ENCODE results near the gene PGGT1B. TPM values are rescaled to one million over a fixed set of nuclear protein-coding genes. Genes with fewer than 3 reads are reported as not detected.

PGGT1B gene
- total and polyA plus RNA-seq, 5 donors from 2014 or later: 6.9 to 46.8 (median 11.5) TPM

GRCh38 chr5:115180165-115180709 is 82.4 kb downstream of the PGGT1B start:
- Mint-ChIP-seq H3K4me1 (peaks cover 0 to 7% (median 4%) of the 10 kb centered on the region in 4 donors), H3K36me3 (peaks cover 6% of the 10 kb centered on the region), H3K27ac (no peak overlapping the region), H3K27me3 (peaks cover 90% of the 10 kb centered on the region), H3K9me3 (peaks cover 0 to 3% (median 0%) of the 10 kb centered on the region in 7 donors), H3K4me3 (peak overlapping the region; percentile 77 to 86 (median 80))
- Histone ChIP-seq H3K4me1 (ENCODE audit: control insufficient read depth, insufficient read depth, low read length, poor library complexity, severe bottlenecking) (peaks cover 16% of the 10 kb centered on the region), H3K27ac (ENCODE audit: insufficient read depth, low read length, poor library complexity, severe bottlenecking) (no peak overlapping the region), H3K36me3 (ENCODE audit: control insufficient read depth, insufficient read depth, low read length) (no peaks in the 10 kb centered on the region), H3K9me3 (ENCODE audit: control insufficient read depth in 2 of 2, low read length in 2 of 2) (no peaks in the 10 kb centered on the region), H3K27me3 (ENCODE audit: control insufficient read depth, insufficient read depth, low read length) (peaks cover 70% of the 10 kb centered on the region), H3K4me3 (ENCODE audit: low read depth, low read length) (peak overlapping the region; percentile 44)
- DNase-seq (peak in 2 of 3 donors; percentile 16 to 25), ATAC-seq (ENCODE audit: low read depth in 2 of 2) (no peak)

DNA sequence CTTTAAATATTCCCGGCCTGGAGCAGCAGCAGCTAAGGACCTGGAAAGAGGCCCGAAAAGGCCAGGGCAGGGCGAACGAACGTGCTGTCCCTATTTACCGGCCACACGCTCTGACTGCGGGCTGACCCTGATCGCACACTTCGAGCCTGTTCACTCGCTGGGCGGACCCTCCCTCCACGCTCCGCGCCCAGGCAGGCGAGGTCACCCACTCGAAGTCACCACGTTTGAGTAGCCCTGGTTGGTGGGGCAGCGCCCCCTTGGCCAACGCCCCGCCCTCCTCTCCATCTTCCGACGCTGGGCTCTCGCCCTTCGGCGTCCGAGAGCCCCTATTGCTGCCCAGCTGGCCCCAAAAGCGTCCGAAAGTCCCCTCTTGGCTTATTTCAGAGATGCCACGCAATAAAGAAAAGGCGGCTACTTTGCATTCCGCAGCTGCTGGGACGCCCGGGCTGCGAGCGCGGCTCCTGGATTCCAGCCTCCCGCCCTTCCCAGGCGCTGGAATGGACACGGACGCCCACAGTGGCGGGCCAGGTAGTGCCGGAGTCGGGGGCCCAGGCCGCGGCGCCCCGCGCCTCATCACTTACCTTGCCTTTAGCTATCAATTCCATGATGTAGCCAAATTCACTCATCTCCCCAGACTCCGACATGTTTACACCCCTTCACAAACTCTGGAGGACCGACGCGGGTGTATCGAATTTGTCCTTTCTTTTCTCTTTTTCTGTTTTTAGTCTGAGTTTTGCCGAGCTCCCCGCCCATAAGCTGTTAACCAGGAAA is 83.1 kb downstream of the PGGT1B start:
- Histone ChIP-seq H3K27me3 (ENCODE audit: control insufficient read depth, insufficient read depth, low read length) (peaks cover 70% of the 10 kb centered on the region), H3K27ac (ENCODE audit: insufficient read depth, low read length, poor library complexity, severe bottlenecking) (no peak overlapping the region), H3K4me3 (ENCODE audit: low read depth, low read length) (peak overlapping the region; percentile 44), H3K4me1 (ENCODE audit: control insufficient read depth, insufficient read depth, low read length, poor library complexity, severe bottlenecking) (peaks cover 16% of the 10 kb centered on the region), H3K36me3 (ENCODE audit: control insufficient read depth, insufficient read depth, low read length) (no peaks in the 10 kb centered on the region), H3K9me3 (ENCODE audit: control insufficient read depth in 2 of 2, low read length in 2 of 2) (no peaks in the 10 kb centered on the region)
- peak in 1 of 3 donors; percentile 15 for DNase-seq
- Mint-ChIP-seq H3K27me3 (peaks cover 95% of the 10 kb centered on the region), H3K4me3 (peak overlapping the region; percentile 77 to 86 (median 80)), H3K4me1 (peaks cover 0 to 7% (median 4%) of the 10 kb centered on the region in 4 donors), H3K9me3 (peaks cover 0 to 3% (median 0%) of the 10 kb centered on the region in 7 donors), H3K27ac (no peak overlapping the region), H3K36me3 (peaks cover 6% of the 10 kb centered on the region)
- ATAC-seq (ENCODE audit: low read depth in 2 of 2): no peak

DNA sequence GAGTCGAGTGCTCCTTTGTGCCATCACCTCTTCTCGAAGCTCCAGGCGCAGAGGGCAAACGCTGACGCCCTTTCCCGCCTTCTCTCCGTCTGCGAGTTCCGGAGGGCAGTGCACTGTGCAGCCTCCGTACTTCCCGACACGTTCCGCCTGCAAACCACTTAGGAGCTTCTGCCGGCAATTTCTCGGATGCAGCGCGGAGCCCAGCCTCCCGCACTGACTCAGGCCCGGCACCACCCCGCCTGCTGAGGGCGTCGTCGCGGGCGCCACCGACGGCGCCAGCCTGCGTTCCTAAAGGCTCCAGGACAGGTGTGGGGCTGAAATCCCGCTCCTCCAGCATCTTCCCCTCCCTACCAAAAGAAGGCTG is 83.7 kb downstream of the PGGT1B start:
- DNase-seq (no peak), ATAC-seq (ENCODE audit: low read depth in 2 of 2) (no peak)
- Mint-ChIP-seq H3K36me3 (peaks cover 6% of the 10 kb centered on the region), H3K9me3 (peaks cover 0 to 2% (median 0%) of the 10 kb centered on the region in 7 donors), H3K4me3 (peak overlapping the region in 3 of 4 donors; percentile 19 to 50 (median 32)), H3K27ac (no peak overlapping the region), H3K4me1 (peaks cover 0 to 7% (median 4%) of the 10 kb centered on the region in 4 donors), H3K27me3 (peaks cover 95% of the 10 kb centered on the region)
- H3K27me3 ChIP-seq (ENCODE audit: control insufficient read depth, insufficient read depth, low read length): peaks cover 70% of the 10 kb centered on the region
- no peak overlapping the region for H3K27ac ChIP-seq (ENCODE audit: insufficient read depth, low read length, poor library complexity, severe bottlenecking)
- no peaks in the 10 kb centered on the region for H3K36me3 ChIP-seq (ENCODE audit: control insufficient read depth, insufficient read depth, low read length)
- H3K4me1 ChIP-seq (ENCODE audit: control insufficient read depth, insufficient read depth, low read length, poor library complexity, severe bottlenecking): peaks cover 16% of the 10 kb centered on the region
- H3K9me3 ChIP-seq (ENCODE audit: control insufficient read depth in 2 of 2, low read length in 2 of 2): no peaks in the 10 kb centered on the region
- H3K4me3 ChIP-seq (ENCODE audit: low read depth, low read length): no peak overlapping the region

GRCh38 chr5:115170929-115171510 is 91.7 kb downstream of the PGGT1B start:
- Histone ChIP-seq H3K4me1 (ENCODE audit: control insufficient read depth, insufficient read depth, low read length, poor library complexity, severe bottlenecking) (peaks cover 20% of the 10 kb centered on the region), H3K27ac (ENCODE audit: insufficient read depth, low read length, poor library complexity, severe bottlenecking) (no peak overlapping the region), H3K4me3 (ENCODE audit: low read depth, low read length) (peak overlapping the region; percentile 6), H3K9me3 (ENCODE audit: control insufficient read depth in 2 of 2, low read length in 2 of 2) (peaks cover 3 to 15% of the 10 kb centered on the region in 2 experiments), H3K27me3 (ENCODE audit: control insufficient read depth, insufficient read depth, low read length) (peaks cover 49% of the 10 kb centered on the region), H3K36me3 (ENCODE audit: control insufficient read depth, insufficient read depth, low read length) (no peaks in the 10 kb centered on the region)
- peaks cover 0 to 16% (median 7%) of the 10 kb centered on the region in 7 donors for H3K9me3 Mint-ChIP-seq
- ATAC-seq (ENCODE audit: low read depth in 2 of 2): no peak
- H3K36me3 Mint-ChIP-seq: no peaks in the 10 kb centered on the region
- peak overlapping the region; percentile 68 to 91 (median 76) for H3K4me3 Mint-ChIP-seq
- no peak overlapping the region for H3K27ac Mint-ChIP-seq
- H3K4me1 Mint-ChIP-seq: peaks cover 4 to 19% (median 8%) of the 10 kb centered on the region in 4 donors
- peaks cover 72% of the 10 kb centered on the region for H3K27me3 Mint-ChIP-seq
- DNase-seq: no peak

- H3K9me3 Mint-ChIP-seq: peaks cover 0 to 16% (median 7%) of the 10 kb centered on the region in 7 donors
- no peak overlapping the region for H3K27ac ChIP-seq (ENCODE audit: insufficient read depth, low read length, poor library complexity, severe bottlenecking)
- H3K4me1 ChIP-seq (ENCODE audit: control insufficient read depth, insufficient read depth, low read length, poor library complexity, severe bottlenecking): peaks cover 20% of the 10 kb centered on the region
- no peaks in the 10 kb centered on the region for H3K36me3 Mint-ChIP-seq
- peaks cover 4 to 19% (median 8%) of the 10 kb centered on the region in 4 donors for H3K4me1 Mint-ChIP-seq
- H3K4me3 ChIP-seq (ENCODE audit: low read depth, low read length): peak overlapping the region; percentile 6
- ATAC-seq (ENCODE audit: low read depth in 2 of 2) (peak in 1 of 2 donors; percentile 13), DNase-seq (peak in 1 of 3 donors; percentile 28)
- H3K36me3 ChIP-seq (ENCODE audit: control insufficient read depth, insufficient read depth, low read length): no peaks in the 10 kb centered on the region
- no peak overlapping the region for H3K27ac Mint-ChIP-seq
- peaks cover 3 to 15% of the 10 kb centered on the region in 2 experiments for H3K9me3 ChIP-seq (ENCODE audit: control insufficient read depth in 2 of 2, low read length in 2 of 2)
- H3K27me3 ChIP-seq (ENCODE audit: control insufficient read depth, insufficient read depth, low read length): peaks cover 48% of the 10 kb centered on the region
- H3K4me3 Mint-ChIP-seq: peak overlapping the region; percentile 68 to 91 (median 80)
- peaks cover 67% of the 10 kb centered on the region for H3K27me3 Mint-ChIP-seq
Measured at GRCh38 chr5:115170134-115170928, 92.3 kb downstream of the PGGT1B start.

- H3K36me3 ChIP-seq (ENCODE audit: control insufficient read depth, insufficient read depth, low read length): no peaks in the 10 kb centered on the region
- peaks cover under 1 to 16% (median 7%) of the 10 kb centered on the region in 7 donors for H3K9me3 Mint-ChIP-seq
- no peak within 1 kb of the TSS for H3K27ac Mint-ChIP-seq
- H3K4me3 ChIP-seq (ENCODE audit: low read depth, low read length): peak within 1 kb of the TSS; percentile 13
- H3K36me3 Mint-ChIP-seq: no peaks in the 10 kb centered on the region
- H3K9me3 ChIP-seq (ENCODE audit: control insufficient read depth in 2 of 2, low read length in 2 of 2): peaks cover 5 to 15% of the 10 kb centered on the region in 2 experiments
- H3K4me3 Mint-ChIP-seq: peak within 1 kb of the TSS; percentile 79 to 91 (median 86)
- ATAC-seq (ENCODE audit: low read depth in 2 of 2): peak; percentile 94
- peaks cover 20% of the 10 kb centered on the region for H3K4me1 ChIP-seq (ENCODE audit: control insufficient read depth, insufficient read depth, low read length, poor library complexity, severe bottlenecking)
- peaks cover 4 to 19% (median 8%) of the 10 kb centered on the region in 4 donors for H3K4me1 Mint-ChIP-seq
- H3K27ac ChIP-seq (ENCODE audit: insufficient read depth, low read length, poor library complexity, severe bottlenecking): no peak within 1 kb of the TSS
- DNase-seq: peak; percentile 75 to 90 (median 80)
- peaks cover 40% of the 10 kb centered on the region for H3K27me3 ChIP-seq (ENCODE audit: control insufficient read depth, insufficient read depth, low read length)
- peaks cover 66% of the 10 kb centered on the region for H3K27me3 Mint-ChIP-seq
Measured at GRCh38 chr5:115169487-115170133, 93.1 kb downstream of the PGGT1B start, which contains the start of gene TRIM36. Gene TRIM36 (minus strand): TSS chr5:115169908. CDS start chr5:115169634, 274 bp downstream.

Data from CD4-positive, CD25-positive, alpha-beta regulatory T cell (primary cell).